ENCODE data around the gene KRT14.

KRT14 gene

GRCh38 chr17:41586863-41587495 is at the start of gene KRT14:
KRT14 (minus strand) TSS chr17:41586895; CDS start chr17:41586834, 61 bp downstream.
- TF ChIP-seq CTCF (IDR thresholded peaks at IDR 0.05) = no peak

GRCh38 chr17:41635121-41636097 is 48.7 kb upstream of the KRT14 start:
- no peak for TF ChIP-seq CTCF (IDR thresholded peaks at IDR 0.05)

- TF ChIP-seq CTCF (IDR thresholded peaks at IDR 0.05) = no peak
These were observed 47.9 kb upstream of the KRT14 start for GRCh38 chr17:41634639-41635038.

GRCh38 chr17:41633556-41634199 is 47.0 kb upstream of the KRT14 start:
- TF ChIP-seq CTCF (IDR thresholded peaks at IDR 0.05) = no peak

- no peak for TF ChIP-seq CTCF (IDR thresholded peaks at IDR 0.05)
These were observed 45.9 kb upstream of the KRT14 start for GRCh38 chr17:41632482-41633105.

GRCh38 chr17:41631898-41632285 is 45.2 kb upstream of the KRT14 start:
- TF ChIP-seq CTCF (IDR thresholded peaks at IDR 0.05) = no peak

Measured in LNCAP (cell line).